Cerebellar cortex (tissue), 1 donor: Measurements from ENCODE around the gene ITSN2.
A peak's percentile ranks its signal among the peaks of the same experiment; 100 is the strongest.
"Not testable (repeated sequence)": the region's sequence is repeated elsewhere in the genome, so short reads cannot be mapped to it uniquely, and the experiment has no call there.

Experiments used
- DNase-seq: peaks from one replicate; pipeline ENCODE4 v3.0.0-alpha.2; 2015; ENCODE audit warnings: low spot score

Gene ITSN2

DNA sequence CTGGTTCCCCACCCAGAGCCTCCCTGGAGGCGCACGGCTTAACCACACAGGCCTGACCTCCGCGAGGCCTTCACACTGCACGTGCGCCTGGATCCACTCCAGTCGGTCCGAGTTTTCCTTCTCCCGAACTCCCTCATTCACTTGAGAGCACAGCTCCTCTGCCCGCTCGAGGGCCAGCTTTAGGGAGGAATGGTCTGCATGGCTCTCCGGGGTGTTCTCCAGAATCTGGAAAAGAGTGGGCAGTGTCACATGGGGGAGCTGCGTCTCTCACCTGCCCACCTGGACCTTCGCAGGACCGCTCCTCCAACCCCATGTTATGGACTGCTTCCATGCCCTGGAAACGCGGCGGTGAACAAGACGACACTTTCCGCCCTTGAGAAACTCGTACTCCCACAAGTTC is 149.6 kb downstream of the ITSN2 start:
- no peak for DNase-seq

- DNase-seq, result no peak
Measured at GRCh38 chr2:24210106-24210455, 150.3 kb downstream of the ITSN2 start.

DNA sequence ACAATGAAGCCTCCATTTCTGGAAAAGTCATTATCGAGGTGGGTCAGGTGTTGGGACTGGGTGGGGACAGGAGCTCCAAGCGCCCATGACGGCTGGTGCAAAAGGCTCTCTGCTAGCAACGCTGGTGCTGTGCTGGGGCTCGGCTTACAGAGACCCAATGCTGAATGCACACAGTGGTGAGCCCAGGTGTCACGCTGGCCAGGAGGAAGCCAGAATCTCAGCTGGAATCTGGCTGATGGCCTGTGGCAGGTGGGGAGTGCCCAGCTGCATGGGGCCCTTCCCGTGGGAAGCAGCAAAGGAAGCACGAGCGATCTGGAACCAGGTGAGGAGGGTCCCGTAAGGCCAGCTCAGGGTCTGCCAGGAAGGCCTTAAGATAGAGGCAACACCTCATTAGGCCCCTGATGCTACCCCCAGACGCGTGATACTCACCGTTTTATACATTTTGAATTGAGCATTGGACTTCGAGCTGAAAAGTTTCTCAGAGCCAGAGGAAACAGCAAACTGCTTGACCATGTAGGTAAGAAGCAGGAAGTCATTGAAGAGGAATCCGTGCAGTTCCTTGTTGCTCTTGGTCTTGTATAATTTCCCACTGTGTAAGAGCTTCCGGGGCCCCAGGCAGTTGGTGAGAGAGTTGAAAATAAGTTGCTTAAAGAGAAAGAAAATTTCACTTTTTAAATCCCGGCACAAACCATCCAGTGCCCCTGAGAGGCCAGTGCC is 150.8 kb downstream of the ITSN2 start:
- no peak for DNase-seq

GRCh38 chr2:24208490-24208889 is 151.8 kb downstream of the ITSN2 start:
- no peak for DNase-seq

GRCh38 chr2:24207359-24207758 is 153.0 kb downstream of the ITSN2 start:
- DNase-seq, result no peak

DNA sequence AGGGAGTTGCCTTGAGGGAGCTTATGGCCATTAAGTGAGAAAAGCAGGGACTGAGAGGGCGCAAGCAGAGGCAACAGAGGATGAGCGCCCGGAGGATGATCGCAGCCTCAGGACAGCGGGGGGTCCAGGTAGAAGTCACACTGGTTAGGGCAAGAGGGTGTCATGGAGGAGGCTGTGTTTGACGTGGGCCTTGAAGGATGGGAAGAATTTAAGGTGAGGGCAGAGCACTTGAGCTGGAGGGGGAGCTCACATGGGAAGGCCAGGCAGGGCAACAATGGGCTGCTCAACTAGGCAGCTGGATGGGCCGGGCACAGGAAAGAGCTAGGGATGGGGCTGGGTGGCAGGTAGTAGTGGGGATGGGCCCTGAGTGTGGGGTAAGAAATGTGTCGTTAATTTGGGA is 153.6 kb downstream of the ITSN2 start:
- DNase-seq, result no peak

DNA sequence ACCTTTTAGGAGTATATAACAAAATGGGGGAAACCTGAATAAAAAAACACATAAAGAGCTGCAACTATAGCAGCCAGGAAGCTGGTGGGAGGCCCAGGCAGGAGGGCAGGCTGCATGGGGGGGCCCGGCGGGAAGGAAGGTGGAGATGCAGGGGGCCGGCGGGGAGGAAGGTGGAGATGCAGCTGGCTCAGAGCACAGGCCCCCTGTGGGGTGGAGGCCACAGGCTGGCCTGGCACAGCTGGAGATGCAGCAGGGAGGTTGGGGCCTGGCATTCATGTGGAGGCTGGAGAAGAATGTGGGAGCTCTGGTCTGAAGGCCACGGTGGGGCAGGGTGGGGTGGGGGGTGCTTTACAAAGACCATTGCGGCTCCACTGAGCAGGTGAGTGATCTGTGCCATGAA is 154.1 kb downstream of the ITSN2 start:
- DNase-seq, result no peak

DNA sequence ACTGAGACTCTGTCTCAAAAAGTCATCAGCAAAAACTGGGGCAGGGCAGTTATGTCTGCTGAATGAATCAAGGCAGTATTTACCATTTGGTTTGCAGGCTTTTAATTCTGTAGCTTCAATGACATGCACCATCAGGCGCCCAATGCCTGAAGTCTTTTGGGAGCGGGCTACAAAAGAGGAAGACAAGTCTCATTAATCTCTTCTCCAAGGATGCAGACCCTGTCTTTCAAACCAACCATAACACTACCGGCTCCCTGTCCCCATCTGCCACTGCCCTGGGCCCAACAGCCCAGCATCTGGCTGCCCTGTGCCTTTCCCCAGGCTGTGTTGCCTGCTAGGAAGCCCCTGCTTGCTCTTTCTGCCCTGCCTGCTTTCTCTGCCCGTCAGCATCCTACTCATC is 155.2 kb downstream of the ITSN2 start:
- DNase-seq, result no peak

- DNase-seq, result no peak
Measured at GRCh38 chr2:24204505-24204904, 155.8 kb downstream of the ITSN2 start.

- no peak for DNase-seq
Measured at GRCh38 chr2:24203787-24204150, 156.6 kb downstream of the ITSN2 start.

- DNase-seq, result no peak
Measured at GRCh38 chr2:24203029-24203786, 157.1 kb downstream of the ITSN2 start.

- no peak for DNase-seq
Measured at GRCh38 chr2:24200799-24201198, 159.5 kb downstream of the ITSN2 start.

DNA sequence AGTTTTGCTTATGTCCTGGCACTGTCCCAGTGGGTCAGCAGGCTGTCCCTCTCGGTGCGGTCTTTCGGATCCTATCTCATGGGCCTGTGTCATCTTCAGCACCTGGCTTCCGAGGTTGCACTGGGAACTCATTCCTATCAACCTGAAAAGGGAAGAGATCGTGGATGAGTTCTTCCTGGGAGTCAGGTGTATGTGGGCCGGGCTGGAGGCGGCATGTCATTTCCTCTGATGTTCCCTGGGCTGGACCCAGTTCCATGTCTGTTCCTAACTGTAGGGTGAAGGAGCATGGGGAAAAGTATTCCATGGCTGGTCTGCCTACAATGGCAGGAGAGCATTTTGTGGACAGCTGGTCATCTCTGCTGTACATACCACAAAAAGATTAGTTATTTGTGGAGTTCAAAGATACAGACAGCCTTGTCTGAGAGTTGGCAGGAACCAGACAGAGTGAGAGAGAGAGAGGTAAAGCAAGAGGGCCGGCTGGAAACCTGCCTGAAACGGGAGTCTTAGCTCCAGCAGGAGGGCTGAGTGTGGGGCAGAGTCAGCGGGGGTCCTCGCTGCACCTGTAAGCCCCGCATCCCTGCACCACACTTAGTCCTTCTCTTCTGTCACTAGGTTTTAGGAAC is 160.3 kb downstream of the ITSN2 start:
- DNase-seq, result peak; percentile 3

DNA sequence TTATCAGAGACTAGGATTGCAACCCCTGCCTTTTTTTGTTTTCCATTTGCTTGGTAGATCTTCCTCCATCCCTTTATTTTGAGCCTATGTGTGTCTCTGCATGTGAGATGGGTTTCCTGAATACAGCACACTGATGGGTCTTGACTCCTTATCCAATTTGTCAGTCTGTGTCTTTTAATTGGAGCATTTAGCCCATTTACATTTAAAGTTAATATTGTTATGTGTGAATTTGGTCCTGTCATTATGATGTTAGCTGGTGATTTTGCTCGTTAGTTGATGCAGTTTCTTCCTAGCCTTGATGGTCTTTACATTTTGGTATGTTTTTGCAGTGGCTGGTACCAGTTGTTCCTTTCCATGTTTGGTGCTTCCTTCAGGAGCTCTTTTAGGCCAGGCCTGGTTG is 163.1 kb downstream of the ITSN2 start:
- not testable (repeated sequence) for DNase-seq

GRCh38 chr2:24191848-24192247 is 168.5 kb downstream of the ITSN2 start:
- DNase-seq, result no peak

DNA sequence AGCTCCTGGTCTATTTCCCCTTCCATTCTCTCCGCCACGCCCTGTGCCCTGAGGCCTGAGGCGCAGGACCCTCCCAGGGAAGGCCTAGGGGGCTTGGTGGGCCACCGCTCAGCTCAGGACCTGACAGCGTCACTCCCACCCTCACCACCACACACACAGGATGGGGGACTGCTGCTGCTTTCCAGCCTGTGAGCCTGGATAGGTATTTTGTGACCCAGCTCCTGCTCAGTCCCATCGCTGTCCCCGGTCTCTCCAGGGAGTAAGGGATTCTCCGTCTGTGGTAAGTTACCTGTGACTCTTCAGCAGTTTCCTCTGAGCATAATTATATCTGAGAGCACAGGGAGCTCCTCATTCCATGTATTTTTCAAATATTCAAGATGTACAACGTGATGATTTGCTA is 169.2 kb downstream of the ITSN2 start:
- DNase-seq, result no peak

DNA sequence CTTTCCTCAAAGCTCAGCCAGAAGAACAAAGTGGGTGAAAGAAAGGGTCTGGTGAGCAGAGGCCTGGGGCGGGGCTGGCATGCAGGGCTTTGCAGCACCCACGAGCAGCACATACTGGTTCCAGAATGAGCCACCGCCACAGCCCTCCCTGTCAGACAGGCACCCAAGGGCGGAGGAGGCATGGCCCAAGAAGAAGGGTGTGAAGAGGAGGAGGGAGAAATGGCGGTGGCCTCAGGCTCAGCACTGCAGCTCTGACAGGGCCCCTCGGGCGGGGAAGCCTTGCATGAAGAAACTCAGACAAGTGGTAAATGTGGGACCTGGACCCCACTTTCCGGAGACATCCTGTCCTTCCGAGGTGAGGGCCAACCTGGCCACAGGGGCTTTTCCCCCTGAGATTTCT is 169.8 kb downstream of the ITSN2 start:
- no peak for DNase-seq

DNA sequence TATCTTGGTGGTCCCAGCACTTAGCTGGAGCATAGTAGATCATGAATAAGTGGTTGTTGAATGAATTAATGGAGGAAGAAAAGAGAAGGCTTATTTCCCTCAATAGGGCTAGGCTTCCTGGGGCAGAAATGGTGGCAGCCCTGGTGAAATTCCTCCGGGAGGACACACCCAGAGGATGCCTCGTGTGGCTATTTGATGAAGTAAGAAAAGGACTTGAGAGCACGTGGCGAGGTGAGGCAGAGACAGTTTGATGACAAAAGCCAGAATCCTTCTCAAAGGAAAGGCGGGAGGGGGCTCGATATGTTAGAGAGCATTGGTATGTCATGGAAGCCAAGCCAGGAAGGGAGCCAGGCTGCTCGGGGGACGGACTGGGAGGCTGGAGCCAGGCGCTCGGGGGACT is 170.8 kb downstream of the ITSN2 start:
- DNase-seq, result no peak

- no peak for DNase-seq
Measured at GRCh38 chr2:24183366-24184069, 176.8 kb downstream of the ITSN2 start.

DNA sequence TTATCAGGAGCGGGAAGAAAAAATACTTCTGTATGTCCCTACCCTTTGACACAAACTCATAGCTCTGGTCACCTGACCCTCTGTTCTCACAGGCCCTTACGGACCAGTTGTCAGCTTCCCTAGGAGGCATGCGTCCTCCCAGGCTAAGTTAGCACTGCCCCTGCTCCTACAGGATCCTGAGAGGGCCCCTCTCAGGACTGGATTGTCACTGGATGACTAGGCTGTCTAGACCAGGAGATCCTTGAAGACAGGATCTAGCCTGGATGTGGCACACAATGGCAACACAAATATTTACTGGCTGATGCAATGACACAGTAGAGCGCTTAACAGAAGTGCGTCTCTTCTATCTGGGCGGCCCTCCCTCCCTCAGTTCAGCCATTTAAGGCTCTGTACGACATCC is 177.8 kb downstream of the ITSN2 start:
- no peak for DNase-seq

- no peak for DNase-seq
Measured at GRCh38 chr2:24181849-24182248, 178.5 kb downstream of the ITSN2 start.

- no peak for DNase-seq
Measured at GRCh38 chr2:24179683-24180082, 180.7 kb downstream of the ITSN2 start.

DNA sequence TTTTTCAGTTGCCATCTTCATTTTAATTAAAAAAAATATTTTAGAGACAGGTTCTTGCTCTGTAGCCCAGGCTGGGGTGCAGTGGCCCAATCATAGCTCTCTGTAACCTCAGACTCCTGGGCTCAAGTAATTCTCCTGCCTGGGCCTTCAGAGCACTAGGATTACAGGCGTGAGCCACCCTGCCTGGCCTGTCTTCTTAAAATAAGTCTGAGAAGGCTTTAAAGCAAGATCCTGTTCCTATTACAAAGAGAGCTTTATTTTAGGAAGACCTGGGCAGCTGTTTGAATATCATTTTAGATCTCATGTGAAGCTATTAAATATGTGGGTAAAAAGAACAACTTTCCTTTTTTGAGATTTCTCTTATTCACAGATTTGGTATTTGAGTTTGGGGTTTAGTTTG is 184.0 kb downstream of the ITSN2 start:
- DNase-seq, result no peak
